Neural cell (in vitro differentiated cells): ENCODE data around the gene ADGRB3. TPM values are rescaled to one million over a fixed set of nuclear protein-coding genes. Genes with fewer than 3 reads are reported as not detected.

Experiments used
- H2AFZ ChIP-seq: fragments of 200-600, 300-800 bp; sonication (generic), shearing (Covaris generic); 2 replicates; pipeline ENCODE4 v1.6.0; 2014; ENCODE audit warnings: low read depth, mild to moderate bottlenecking, antibody characterized with exemption, low read length, moderate library complexity
- H3F3A ChIP-seq: fragments of 200-600 bp; shearing (Covaris generic); 2 replicates; pipeline ENCODE4 v1.6.1; 2016; ENCODE audit warnings: mild to moderate bottlenecking, moderate library complexity, mixed read lengths, antibody characterized with exemption, low read length; ENCODE audit not compliant: insufficient read depth, poor library complexity, severe bottlenecking
- H3K27ac ChIP-seq: fragments of 200-600, 300-800 bp; sonication (generic), shearing (Covaris generic); 2 replicates; pipeline ENCODE4 v1.5.1; 2014; ENCODE audit warnings: mild to moderate bottlenecking, low read length, moderate library complexity
- H3K27me3 ChIP-seq: fragments of 300-800, 200-600 bp; sonication (generic), shearing (Covaris generic); 2 replicates; pipeline ENCODE4 v1.6.0; 2014; ENCODE audit warnings: mild to moderate bottlenecking, low read depth, low read length, moderate library complexity; ENCODE audit not compliant: insufficient read depth
- H3K36me3 ChIP-seq: fragments of 300-800, 200-600 bp; sonication (generic), shearing (Covaris generic); 2 replicates; pipeline ENCODE4 v1.5.1; 2014; ENCODE audit warnings: mild to moderate bottlenecking, antibody characterized with exemption, low read length, moderate library complexity; ENCODE audit not compliant: insufficient read depth
- H3K4me2 ChIP-seq: fragments of 300-800, 200-600 bp; sonication (generic), shearing (Covaris generic); 2 replicates; pipeline ENCODE4 v1.6.0; 2014; ENCODE audit warnings: mild to moderate bottlenecking, low read length
- H3K4me3 ChIP-seq: fragments of 300-800, 200-600 bp; sonication (generic), shearing (Covaris generic); 2 replicates; pipeline ENCODE4 v1.5.1; 2014; ENCODE audit warnings: mild to moderate bottlenecking, low read length, moderate library complexity
- H3K79me2 ChIP-seq: fragments of 200-600 bp; shearing (Covaris generic); replicated peaks from 2 replicates; pipeline ENCODE4 v1.6.0; 2014; ENCODE audit warnings: mild to moderate bottlenecking, low read length, moderate library complexity; ENCODE audit not compliant: insufficient read depth
- H3K9ac ChIP-seq: fragments of 300-800, 200-600 bp; sonication (generic), shearing (Covaris generic); 2 replicates; pipeline ENCODE4 v1.6.1; 2016; ENCODE audit warnings: mild to moderate bottlenecking, low read length, mixed read lengths
- H3K9me2 ChIP-seq: fragments of 200-600 bp; shearing (Covaris generic); 2 replicates; pipeline ENCODE4 v1.6.1; 2016; ENCODE audit warnings: mild to moderate bottlenecking, low read length, mixed read lengths; ENCODE audit not compliant: insufficient read depth
- H3K9me3 ChIP-seq: fragments of 200-600, 300-800 bp; sonication (generic), shearing (Covaris generic); 2 replicates; pipeline ENCODE4 v1.6.1; 2016; ENCODE audit warnings: mild to moderate bottlenecking, mixed run types, low read length, moderate library complexity, mixed read lengths
- H4K20me1 ChIP-seq: fragments of 200-600 bp; shearing (Covaris generic); 2 replicates; pipeline ENCODE4 v1.6.1; 2016; ENCODE audit warnings: mild to moderate bottlenecking, mixed run types; ENCODE audit not compliant: insufficient read depth
- CTCF ChIP-seq: fragments of 450-650 bp; IDR thresholded peaks from 2 replicates; pipeline ENCODE4 v1.5.1; 2014; ENCODE audit warnings: antibody characterized with exemption, mild to moderate bottlenecking, moderate library complexity; ENCODE audit not compliant: poor library complexity, severe bottlenecking
- EP300 ChIP-seq: fragments of 450-650 bp; conservative IDR thresholded peaks from 2 replicates; pipeline ENCODE4 v1.6.1; 2014; ENCODE audit warnings: antibody characterized with exemption, mild to moderate bottlenecking, moderate library complexity; ENCODE audit not compliant: poor library complexity, severe bottlenecking
- EZH2 ChIP-seq: fragments of 200-600, 300-800 bp; shearing (Covaris generic), sonication (generic); IDR thresholded peaks from 2 replicates; pipeline ENCODE4 v1.6.1; 2014; ENCODE audit warnings: antibody characterized with exemption, low read length, borderline replicate concordance, mild to moderate bottlenecking; ENCODE audit not compliant: insufficient read depth, poor library complexity, severe bottlenecking
- MXI1 ChIP-seq: fragments of 450-650 bp; conservative IDR thresholded peaks from 2 replicates; pipeline ENCODE4 v1.6.1; 2014; ENCODE audit warnings: antibody characterized with exemption, mild to moderate bottlenecking; ENCODE audit not compliant: poor library complexity, severe bottlenecking
- POLR2AphosphoS5 ChIP-seq: IDR thresholded peaks from 2 replicates; pipeline ENCODE4 v1.6.1; 2012
- RAD21 ChIP-seq: fragments of 450-650 bp; conservative IDR thresholded peaks from 2 replicates; pipeline ENCODE4 v1.6.1; 2014; ENCODE audit warnings: antibody characterized with exemption, mild to moderate bottlenecking, moderate library complexity
- SMC3 ChIP-seq: fragments of 450-650 bp; conservative IDR thresholded peaks from 2 replicates; pipeline ENCODE4 v1.6.1; 2014; ENCODE audit warnings: antibody characterized with exemption, mild to moderate bottlenecking, moderate library complexity; ENCODE audit not compliant: poor library complexity
- TAF1 ChIP-seq: IDR thresholded peaks from 2 replicates; pipeline ENCODE4 v1.6.1; 2012; ENCODE audit warnings: low read depth
- polyA plus RNA-seq: library from polyadenylated mRNA; depleted of rRNA; stranded (reverse); fragments of >200 nt; gene quantifications from 2 replicates; pipeline ENCODE4 v1.2.3, GENCODE V29; 2014
- TF ChIP-seq, protein P1 (sequence below): IDR thresholded peaks from 2 replicates; pipeline ENCODE4 v1.6.1; 2012; ENCODE audit warnings: borderline replicate concordance

The ADGRB3 gene
- polyA plus RNA-seq, 1 donor from 2014 or later, result 66.5 TPM

DNA sequence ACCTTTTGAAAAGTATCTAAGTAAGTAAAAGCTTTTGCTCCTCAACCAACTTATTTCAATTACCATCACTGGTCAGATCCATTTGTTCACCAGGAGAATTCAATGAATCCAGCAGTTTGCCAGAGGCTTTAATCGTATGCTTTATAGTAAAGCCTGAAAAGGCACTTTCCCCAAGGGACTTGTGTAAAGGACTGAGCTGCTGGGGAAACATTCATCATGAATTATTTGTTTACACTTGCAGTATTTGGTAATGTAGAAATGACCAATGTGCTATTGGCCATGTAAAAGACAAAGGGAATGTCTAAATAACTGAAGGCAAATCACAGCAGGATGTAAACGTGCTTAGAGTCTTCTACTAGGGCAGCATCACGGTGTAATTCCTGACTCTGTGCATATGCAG is 471.4 kb downstream of the ADGRB3 start:
- Histone ChIP-seq H3K36me3 (no peaks in the 10 kb centered on the region), H3K9ac (no peak overlapping the region), H3K27ac (no peak overlapping the region), H3K27me3 (no peaks in the 10 kb centered on the region), H3K9me2 (no peaks in the 10 kb centered on the region), H3K79me2 (no peaks in the 10 kb centered on the region), H3K4me3 (no peak overlapping the region), H4K20me1 (no peaks in the 10 kb centered on the region), H3K4me2 (no peak overlapping the region), H3F3A (no peaks in the 10 kb centered on the region), H2AFZ (no peak overlapping the region), H3K9me3 (no peaks in the 10 kb centered on the region)
- TF ChIP-seq CTCF, result no peak
- no peak for TF ChIP-seq TAF1
- TF ChIP-seq POLR2AphosphoS5, result no peak
- no peak for TF ChIP-seq RAD21
- no peak for TF ChIP-seq EZH2
- no peak for TF ChIP-seq EP300
- TF ChIP-seq, protein P1, sequence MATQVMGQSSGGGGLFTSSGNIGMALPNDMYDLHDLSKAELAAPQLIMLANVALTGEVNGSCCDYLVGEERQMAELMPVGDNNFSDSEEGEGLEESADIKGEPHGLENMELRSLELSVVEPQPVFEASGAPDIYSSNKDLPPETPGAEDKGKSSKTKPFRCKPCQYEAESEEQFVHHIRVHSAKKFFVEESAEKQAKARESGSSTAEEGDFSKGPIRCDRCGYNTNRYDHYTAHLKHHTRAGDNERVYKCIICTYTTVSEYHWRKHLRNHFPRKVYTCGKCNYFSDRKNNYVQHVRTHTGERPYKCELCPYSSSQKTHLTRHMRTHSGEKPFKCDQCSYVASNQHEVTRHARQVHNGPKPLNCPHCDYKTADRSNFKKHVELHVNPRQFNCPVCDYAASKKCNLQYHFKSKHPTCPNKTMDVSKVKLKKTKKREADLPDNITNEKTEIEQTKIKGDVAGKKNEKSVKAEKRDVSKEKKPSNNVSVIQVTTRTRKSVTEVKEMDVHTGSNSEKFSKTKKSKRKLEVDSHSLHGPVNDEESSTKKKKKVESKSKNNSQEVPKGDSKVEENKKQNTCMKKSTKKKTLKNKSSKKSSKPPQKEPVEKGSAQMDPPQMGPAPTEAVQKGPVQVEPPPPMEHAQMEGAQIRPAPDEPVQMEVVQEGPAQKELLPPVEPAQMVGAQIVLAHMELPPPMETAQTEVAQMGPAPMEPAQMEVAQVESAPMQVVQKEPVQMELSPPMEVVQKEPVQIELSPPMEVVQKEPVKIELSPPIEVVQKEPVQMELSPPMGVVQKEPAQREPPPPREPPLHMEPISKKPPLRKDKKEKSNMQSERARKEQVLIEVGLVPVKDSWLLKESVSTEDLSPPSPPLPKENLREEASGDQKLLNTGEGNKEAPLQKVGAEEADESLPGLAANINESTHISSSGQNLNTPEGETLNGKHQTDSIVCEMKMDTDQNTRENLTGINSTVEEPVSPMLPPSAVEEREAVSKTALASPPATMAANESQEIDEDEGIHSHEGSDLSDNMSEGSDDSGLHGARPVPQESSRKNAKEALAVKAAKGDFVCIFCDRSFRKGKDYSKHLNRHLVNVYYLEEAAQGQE, result no peak
- TF ChIP-seq SMC3, result no peak
- no peak for TF ChIP-seq MXI1

- no peak overlapping the region for H3K4me3 ChIP-seq
- H2AFZ ChIP-seq, result no peak overlapping the region
- H3K79me2 ChIP-seq, result no peaks in the 10 kb centered on the region
- H3K9me3 ChIP-seq, result no peaks in the 10 kb centered on the region
- H3K9me2 ChIP-seq, result no peaks in the 10 kb centered on the region
- no peaks in the 10 kb centered on the region for H3K27me3 ChIP-seq
- H4K20me1 ChIP-seq, result no peaks in the 10 kb centered on the region
- TF ChIP-seq POLR2AphosphoS5 (no peak), SMC3 (no peak), EZH2 (no peak), MXI1 (no peak), RAD21 (no peak), TAF1 (no peak), EP300 (no peak), CTCF (no peak)
- TF ChIP-seq, protein P1, result no peak
- no peak overlapping the region for H3K4me2 ChIP-seq
- no peaks in the 10 kb centered on the region for H3F3A ChIP-seq
- H3K9ac ChIP-seq, result no peak overlapping the region
- H3K36me3 ChIP-seq, result no peaks in the 10 kb centered on the region
- no peak overlapping the region for H3K27ac ChIP-seq
Observed at GRCh38 chr6:69111301-69111700, 476.2 kb downstream of the ADGRB3 start.
